ENCODE results near the gene COL23A1. TPM values are rescaled to one million over a fixed set of nuclear protein-coding genes. Genes with fewer than 3 reads are reported as not detected.
"Not testable (repeated sequence)": the region's sequence is repeated elsewhere in the genome, so short reads cannot be mapped to it uniquely, and the experiment has no call there.

Gene COL23A1
- polyA plus RNA-seq, 5 donors = 4.8 to 9.4 (median 8.2) TPM

GRCh38 chr5:178271726-178272479, 318.3 kb downstream of the COL23A1 start:
- no peak for DNase-seq

- no peak for DNase-seq
These were observed 319.0 kb downstream of the COL23A1 start for GRCh38 chr5:178271231-178271630.

- no peak for DNase-seq
These were observed 320.7 kb downstream of the COL23A1 start for GRCh38 chr5:178269499-178269898.

GRCh38 chr5:178267876-178268275, 322.3 kb downstream of the COL23A1 start:
- no peak for DNase-seq

GRCh38 chr5:178267245-178267644, 322.9 kb downstream of the COL23A1 start:
- no peak for DNase-seq

GRCh38 chr5:178266581-178266980, 323.6 kb downstream of the COL23A1 start:
- DNase-seq = no peak

GRCh38 chr5:178265746-178266145, 324.4 kb downstream of the COL23A1 start:
- DNase-seq = no peak

GRCh38 chr5:178264044-178264443, 326.1 kb downstream of the COL23A1 start:
- DNase-seq = no peak

- no peak for DNase-seq
These were observed 328.3 kb downstream of the COL23A1 start for GRCh38 chr5:178261666-178262600.

- DNase-seq = no peak
These were observed 330.3 kb downstream of the COL23A1 start for GRCh38 chr5:178259623-178260536.

GRCh38 chr5:178257650-178258049, 332.5 kb downstream of the COL23A1 start:
- no peak for DNase-seq

- DNase-seq = no peak
These were observed 333.4 kb downstream of the COL23A1 start for GRCh38 chr5:178256746-178257145.

- not testable (repeated sequence) for DNase-seq
These were observed 336.6 kb downstream of the COL23A1 start for GRCh38 chr5:178253632-178254031.

GRCh38 chr5:178252258-178252657, 337.9 kb downstream of the COL23A1 start:
- DNase-seq = no peak

GRCh38 chr5:178250263-178250662, 339.9 kb downstream of the COL23A1 start:
- DNase-seq = no peak

- DNase-seq = no peak
These were observed 340.8 kb downstream of the COL23A1 start for GRCh38 chr5:178249191-178249989.

GRCh38 chr5:178248750-178249149, 341.4 kb downstream of the COL23A1 start:
- DNase-seq = no peak

- no peak for DNase-seq
These were observed 342.4 kb downstream of the COL23A1 start for GRCh38 chr5:178247481-178248456.

GRCh38 chr5:178246624-178247279, 343.4 kb downstream of the COL23A1 start:
- DNase-seq = no peak
